K562 (cell line): Measurements from ENCODE around the gene CCDC69. TPM values are rescaled to one million over a fixed set of nuclear protein-coding genes. Genes with fewer than 3 reads are reported as not detected.
A peak's percentile ranks its signal among the peaks of the same experiment; 100 is the strongest.

ENCODE experiments used
- ELK1 ChIP-seq: sonication (generic); formaldehyde crosslinking; IDR thresholded peaks from 2 replicates; pipeline ENCODE4 v1.8.1; 2022; ENCODE audit warnings: missing genetic modification reagents
- ETV5 ChIP-seq: sonication (generic); formaldehyde crosslinking; IDR thresholded peaks from 2 replicates; pipeline ENCODE4 v1.4.0; 2020; ENCODE audit warnings: low read depth, mild to moderate bottlenecking, missing genetic modification reagents
- GABPA ChIP-seq: fragments of 200-800 bp; sonication (Bioruptor generic); conservative IDR thresholded peaks from 2 replicates; pipeline ENCODE4 v1.6.1; 2016; ENCODE audit warnings: low read depth, missing genetic modification characterization, missing compliant biosample characterization
- GTF2A2 ChIP-seq: IDR thresholded peaks from 2 replicates; pipeline ENCODE4 v1.6.1; 2016; ENCODE audit warnings: mild to moderate bottlenecking, missing genetic modification characterization, missing compliant biosample characterization
- ID3 ChIP-seq, 2 experiments: fragments of 250-450 bp in 1 of 2; fragments of 450-650 bp in 1 of 2; sonication (Bioruptor Pico) in 1 of 2; IDR thresholded peaks; 2 replicates each; pipeline versions ENCODE4 v1.6.1 to v1.8.0; 2016 to 2021; ENCODE audit warnings: mild to moderate bottlenecking in 2 of 2, moderate library complexity in 2 of 2, missing compliant biosample characterization in 1 of 2, missing genetic modification characterization in 1 of 2
- JUND ChIP-seq, 2 experiments: IDR thresholded peaks; 2 replicates in 1 of 2; 3 replicates in 1 of 2; pipeline ENCODE4 v1.6.1; 2011; ENCODE audit warnings: borderline replicate concordance in 2 of 2, low read depth in 2 of 2, low read length in 2 of 2, improper control_type of control experiment in 1 of 2, missing biosample characterization in 1 of 2, missing genetic modification characterization in 1 of 2, missing genetic modification reagents in 1 of 2
- NCOA4 ChIP-seq: fragments of 450-650 bp; IDR thresholded peaks from 2 replicates; pipeline ENCODE4 v1.6.1; 2018; ENCODE audit warnings: mild to moderate bottlenecking; ENCODE audit not compliant: partially characterized antibody
- RBBP5 ChIP-seq: fragments of 200-600 bp; sonication (generic); IDR thresholded peaks from 2 replicates; pipeline ENCODE4 v1.6.1; 2012; ENCODE audit warnings: borderline replicate concordance, mild to moderate bottlenecking, low read length, control low read depth, inconsistent platforms; ENCODE audit not compliant: insufficient read depth, poor library complexity, severe bottlenecking
- RBM22 ChIP-seq: fragments of 200-400 bp; formaldehyde crosslinking; IDR thresholded peaks from 2 replicates; pipeline ENCODE4 v1.6.1; 2018; ENCODE audit warnings: low read length, low read depth; ENCODE audit not compliant: poor library complexity, severe bottlenecking
- SETDB1 ChIP-seq: IDR thresholded peaks from one replicate; pipeline ENCODE4 v1.6.1; 2012; ENCODE audit warnings: low read length, control low read depth, inconsistent platforms
- SOX6 ChIP-seq: fragments of 450-650 bp; IDR thresholded peaks from 2 replicates; pipeline ENCODE4 v1.6.1; 2014; ENCODE audit warnings: mild to moderate bottlenecking
- SRSF3 ChIP-seq: fragments of 200-400 bp; formaldehyde crosslinking; IDR thresholded peaks from 2 replicates; pipeline ENCODE4 v1.6.1; 2016; ENCODE audit warnings: mild to moderate bottlenecking, low read length, moderate library complexity; ENCODE audit not compliant: insufficient read depth
- TAF1 ChIP-seq: IDR thresholded peaks from 2 replicates; pipeline ENCODE4 v1.6.1; 2011; ENCODE audit warnings: mild to moderate bottlenecking, low read length, moderate library complexity; ENCODE audit not compliant: insufficient read depth, control insufficient read depth, severe bottlenecking; ENCODE audit errors: extremely low read depth
- TCF7 ChIP-seq: sonication (generic); IDR thresholded peaks from 2 replicates; pipeline ENCODE4 v1.6.1; 2016; ENCODE audit warnings: antibody characterized with exemption, borderline replicate concordance
- TSHZ1 ChIP-seq: fragments of 250-450 bp; sonication (Bioruptor Pico); IDR thresholded peaks from 2 replicates; pipeline ENCODE4 v1.4.0; 2020; ENCODE audit warnings: mild to moderate bottlenecking, moderate library complexity
- ZFP36 ChIP-seq: fragments of 150-350 bp; IDR thresholded peaks from 2 replicates; pipeline ENCODE4 v1.6.1; 2018; ENCODE audit warnings: low read length, low read depth; ENCODE audit not compliant: partially characterized antibody
- ZNF717 ChIP-seq: fragments of 250-450 bp; sonication (Bioruptor Pico); IDR thresholded peaks from 2 replicates; pipeline ENCODE4 v1.5.0; 2021
- polyA plus RNA-seq, 8 experiments: library from polyadenylated mRNA; depleted of rRNA in 4 of 8; stranded (reverse) in 5 of 8; unstranded in 3 of 8; fragments of >200 nt; fragmentation: Nextera tagmentation in 2 of 8; fragmentation: Illumina TruSeq in 1 of 8; extraction: Ambion mirVana in 2 of 8; extraction: Trizol in 1 of 8; gene quantifications; 2 replicates each; pipeline versions ENCODE4 v1.2.1 to v1.2.3, GENCODE V29; 2011 to 2014; ENCODE audit warnings: inconsistent platforms in 1 of 8, missing spikeins in 1 of 8
- total RNA-seq, 7 experiments: library from RNA; depleted of rRNA in 6 of 7; stranded (reverse); fragments of >200 nt in 6 of 7; fragmentation: Illumina TruSeq in 2 of 7; extraction: Trizol in 2 of 7; gene quantifications; 2 replicates each; pipeline versions ENCODE4 v1.2.1 to v1.2.3, GENCODE V29; 2011 to 2021; ENCODE audit warnings: low replicate concordance in 1 of 7
- TF ChIP-seq, protein P1 (sequence below): fragments of 200-800 bp; sonication (Bioruptor generic); IDR thresholded peaks from 2 replicates; pipeline ENCODE4 v1.6.1; 2017; ENCODE audit warnings: missing genetic modification characterization, missing compliant biosample characterization

The CCDC69 gene
- total and polyA plus RNA-seq, 9 of the 15 experiments (the other 6 are each of a cell fraction or from before 2014, with no cell fraction given), result 0.65 to 12.2 (median 7.6) TPM

- TF ChIP-seq NCOA4 (no peak), SETDB1 (no peak), TCF7 (no peak), TSHZ1 (CRISPR knock-in tag) (0 out of 2 replicates have a peak, but pooled peaks have one; percentile 46), TAF1 (no peak), ETV5 (peak; percentile 56; the same call in 1 of the 2 replicates), ZFP36 (no peak), GABPA (tag) (peak; percentile 59), ID3 (CRISPR knock-in tag; IDR thresholded peaks at IDR 0.05) (no peak), ID3 (tag; IDR thresholded peaks at IDR 0.05) (no peak), ZNF717 (CRISPR knock-in tag) (no peak), SRSF3 (no peak), SOX6 (0 out of 2 replicates have a peak, but pooled peaks have one; percentile 48), ELK1 (CRISPR knock-in tag) (no peak), GTF2A2 (tag) (no peak), RBBP5 (no peak), JUND (IDR thresholded peaks at IDR 0.05; ENCODE audit: borderline replicate concordance, low read depth, low read length) (0 out of 2 replicates have a peak, but pooled peaks have one; percentile 23), JUND (tag; IDR thresholded peaks at IDR 0.05; ENCODE audit: borderline replicate concordance, low read depth, low read length) (no peak; the same call in 2 of the 3 replicates), RBM22 (no peak)
- TF ChIP-seq, protein P1, sequence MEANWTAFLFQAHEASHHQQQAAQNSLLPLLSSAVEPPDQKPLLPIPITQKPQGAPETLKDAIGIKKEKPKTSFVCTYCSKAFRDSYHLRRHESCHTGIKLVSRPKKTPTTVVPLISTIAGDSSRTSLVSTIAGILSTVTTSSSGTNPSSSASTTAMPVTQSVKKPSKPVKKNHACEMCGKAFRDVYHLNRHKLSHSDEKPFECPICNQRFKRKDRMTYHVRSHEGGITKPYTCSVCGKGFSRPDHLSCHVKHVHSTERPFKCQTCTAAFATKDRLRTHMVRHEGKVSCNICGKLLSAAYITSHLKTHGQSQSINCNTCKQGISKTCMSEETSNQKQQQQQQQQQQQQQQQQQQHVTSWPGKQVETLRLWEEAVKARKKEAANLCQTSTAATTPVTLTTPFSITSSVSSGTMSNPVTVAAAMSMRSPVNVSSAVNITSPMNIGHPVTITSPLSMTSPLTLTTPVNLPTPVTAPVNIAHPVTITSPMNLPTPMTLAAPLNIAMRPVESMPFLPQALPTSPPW (CRISPR knock-in tag), result peak; percentile 85
These were observed 9.9 kb downstream of the CCDC69 start (continued) for GRCh38 chr5:151213803-151214613.
